K562 (cell line): ENCODE measurements around the gene ELK1. TPM values are rescaled to one million over a fixed set of nuclear protein-coding genes. Genes with fewer than 3 reads are reported as not detected.

Experiments
- ETS2 ChIP-seq: IDR thresholded peaks from 2 replicates; pipeline ENCODE4 v1.6.1; 2016; ENCODE audit warnings: borderline replicate concordance, missing genetic modification characterization, mild to moderate bottlenecking, moderate library complexity, missing compliant biosample characterization; ENCODE audit not compliant: poor library complexity, severe bottlenecking
- GATA2 ChIP-seq: sonication (generic); formaldehyde crosslinking; IDR thresholded peaks from 2 replicates; pipeline ENCODE4 v1.4.0; 2020; ENCODE audit warnings: mild to moderate bottlenecking, missing genetic modification reagents
- MEF2D ChIP-seq: conservative IDR thresholded peaks from 2 replicates; pipeline ENCODE4 v1.6.1; 2016; ENCODE audit warnings: low read depth, missing genetic modification characterization, missing compliant biosample characterization
- MEIS2 ChIP-seq: fragments of 450-650 bp; IDR thresholded peaks from 2 replicates; pipeline ENCODE4 v1.6.1; 2014; ENCODE audit warnings: mild to moderate bottlenecking; ENCODE audit not compliant: partially characterized antibody
- MTA1 ChIP-seq: fragments of 450-650 bp; IDR thresholded peaks from 2 replicates; pipeline ENCODE4 v1.6.1; 2017; ENCODE audit warnings: borderline replicate concordance
- TAF7 ChIP-seq: fragments of 450-650 bp; IDR thresholded peaks from 2 replicates; pipeline ENCODE4 v1.6.1; 2016; ENCODE audit warnings: missing genetic modification characterization, missing compliant biosample characterization
- TRIM28 ChIP-seq: fragments of 450-650 bp; IDR thresholded peaks from 2 replicates; pipeline ENCODE4 v1.6.1; 2017
- ZBTB17 ChIP-seq: fragments of 450-650 bp; formaldehyde crosslinking; IDR thresholded peaks from 2 replicates; pipeline ENCODE4 v1.4.0; 2020; ENCODE audit warnings: mild to moderate bottlenecking
- polyA plus RNA-seq, 8 experiments: library from polyadenylated mRNA; depleted of rRNA in 4 of 8; stranded (reverse) in 5 of 8; unstranded in 3 of 8; fragments of >200 nt; fragmentation: Nextera tagmentation in 2 of 8; fragmentation: Illumina TruSeq in 1 of 8; extraction: Ambion mirVana in 2 of 8; extraction: Trizol in 1 of 8; gene quantifications; 2 replicates each; pipeline versions ENCODE4 v1.2.1 to v1.2.3, GENCODE V29; 2011 to 2014; ENCODE audit warnings: inconsistent platforms in 1 of 8, missing spikeins in 1 of 8
- total RNA-seq, 7 experiments: library from RNA; depleted of rRNA in 6 of 7; stranded (reverse); fragments of >200 nt in 6 of 7; fragmentation: Illumina TruSeq in 2 of 7; extraction: Trizol in 2 of 7; gene quantifications; 2 replicates each; pipeline versions ENCODE4 v1.2.1 to v1.2.3, GENCODE V29; 2011 to 2021; ENCODE audit warnings: low replicate concordance in 1 of 7
- TF ChIP-seq, protein P1 (sequence below), 2 experiments: fragments of 450-650 bp; formaldehyde crosslinking in 1 of 2; IDR thresholded peaks; 2 replicates each; pipeline versions ENCODE4 v1.4.0 to v1.6.1; 2014 to 2020; ENCODE audit warnings: mild to moderate bottlenecking in 2 of 2, borderline replicate concordance in 1 of 2, low read depth in 1 of 2
- TF ChIP-seq, protein P2 (sequence below): sonication (generic); IDR thresholded peaks from 2 replicates; pipeline ENCODE4 v1.6.1; 2016
- TF ChIP-seq, protein P3 (sequence below): sonication (generic); formaldehyde crosslinking; IDR thresholded peaks from 2 replicates; pipeline ENCODE4 v1.4.0; 2020; ENCODE audit warnings: mild to moderate bottlenecking, missing genetic modification reagents
- TF ChIP-seq, protein P4 (sequence below), 2 experiments: IDR thresholded peaks; 2 replicates each; pipeline ENCODE4 v1.6.1; 2012; ENCODE audit warnings: improper control_type of control experiment in 2 of 2, low read depth in 2 of 2, low read length in 2 of 2, borderline replicate concordance in 1 of 2

ELK1 gene
- total and polyA plus RNA-seq, 9 of the 15 experiments (the other 6 are each of a cell fraction or from before 2014, with no cell fraction given): 4.4 to 74.9 (median 26.5) TPM

DNA sequence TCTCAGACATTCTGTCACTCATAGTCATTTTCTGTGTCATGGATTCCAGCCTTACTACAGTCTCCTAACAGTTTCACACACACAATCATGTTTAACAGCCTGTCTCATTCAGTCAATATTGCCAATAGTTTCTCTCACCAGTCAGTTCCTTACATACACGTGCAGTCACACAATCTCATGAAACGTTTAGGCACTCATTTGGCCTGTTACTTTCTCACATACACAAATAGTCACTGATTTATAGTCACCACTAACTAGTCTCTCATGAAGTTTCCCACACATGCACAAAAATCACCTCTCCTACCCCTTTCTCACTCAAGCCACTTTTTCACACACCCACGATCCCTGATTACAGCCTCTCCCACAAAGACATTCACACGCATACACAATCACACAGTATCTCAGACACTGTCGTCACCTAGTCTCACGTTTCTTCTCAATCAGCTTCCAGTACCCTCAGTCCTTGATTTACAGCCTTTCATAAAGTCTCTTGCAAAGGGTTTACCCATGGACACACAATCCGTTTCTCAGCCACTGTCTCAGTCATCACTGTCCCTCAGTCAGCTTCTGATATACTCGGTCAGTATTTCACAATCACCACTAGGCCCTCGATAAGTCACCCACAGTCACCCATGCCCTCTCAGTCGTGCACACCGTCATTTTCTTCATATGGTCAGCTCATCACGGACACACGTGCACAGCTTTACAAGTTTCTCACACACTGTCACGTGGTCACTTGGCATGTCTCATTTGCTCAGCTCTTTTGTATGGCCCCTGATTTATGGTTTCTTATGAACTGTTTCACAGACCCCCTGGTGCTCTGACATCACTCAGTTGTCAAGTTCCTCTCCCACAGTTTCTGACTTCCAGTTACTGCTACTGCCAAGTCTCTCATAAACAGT is 16.4 kb downstream of the ELK1 start (continued):
- TF ChIP-seq, protein P1, sequence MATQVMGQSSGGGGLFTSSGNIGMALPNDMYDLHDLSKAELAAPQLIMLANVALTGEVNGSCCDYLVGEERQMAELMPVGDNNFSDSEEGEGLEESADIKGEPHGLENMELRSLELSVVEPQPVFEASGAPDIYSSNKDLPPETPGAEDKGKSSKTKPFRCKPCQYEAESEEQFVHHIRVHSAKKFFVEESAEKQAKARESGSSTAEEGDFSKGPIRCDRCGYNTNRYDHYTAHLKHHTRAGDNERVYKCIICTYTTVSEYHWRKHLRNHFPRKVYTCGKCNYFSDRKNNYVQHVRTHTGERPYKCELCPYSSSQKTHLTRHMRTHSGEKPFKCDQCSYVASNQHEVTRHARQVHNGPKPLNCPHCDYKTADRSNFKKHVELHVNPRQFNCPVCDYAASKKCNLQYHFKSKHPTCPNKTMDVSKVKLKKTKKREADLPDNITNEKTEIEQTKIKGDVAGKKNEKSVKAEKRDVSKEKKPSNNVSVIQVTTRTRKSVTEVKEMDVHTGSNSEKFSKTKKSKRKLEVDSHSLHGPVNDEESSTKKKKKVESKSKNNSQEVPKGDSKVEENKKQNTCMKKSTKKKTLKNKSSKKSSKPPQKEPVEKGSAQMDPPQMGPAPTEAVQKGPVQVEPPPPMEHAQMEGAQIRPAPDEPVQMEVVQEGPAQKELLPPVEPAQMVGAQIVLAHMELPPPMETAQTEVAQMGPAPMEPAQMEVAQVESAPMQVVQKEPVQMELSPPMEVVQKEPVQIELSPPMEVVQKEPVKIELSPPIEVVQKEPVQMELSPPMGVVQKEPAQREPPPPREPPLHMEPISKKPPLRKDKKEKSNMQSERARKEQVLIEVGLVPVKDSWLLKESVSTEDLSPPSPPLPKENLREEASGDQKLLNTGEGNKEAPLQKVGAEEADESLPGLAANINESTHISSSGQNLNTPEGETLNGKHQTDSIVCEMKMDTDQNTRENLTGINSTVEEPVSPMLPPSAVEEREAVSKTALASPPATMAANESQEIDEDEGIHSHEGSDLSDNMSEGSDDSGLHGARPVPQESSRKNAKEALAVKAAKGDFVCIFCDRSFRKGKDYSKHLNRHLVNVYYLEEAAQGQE (IDR thresholded peaks at IDR 0.05; ENCODE audit: borderline replicate concordance): no peak
- TF ChIP-seq, protein P1 (CRISPR knock-in tag; IDR thresholded peaks at IDR 0.05; ENCODE audit: low read depth): no peak
- TF ChIP-seq ETS2 (tag) (no peak), TAF7 (tag) (no peak), GATA2 (CRISPR knock-in tag) (no peak), MEIS2 (peak; percentile 12), ZBTB17 (no peak), MTA1 (no peak), MEF2D (tag) (no peak), TRIM28 (no peak)
- TF ChIP-seq, protein P2, sequence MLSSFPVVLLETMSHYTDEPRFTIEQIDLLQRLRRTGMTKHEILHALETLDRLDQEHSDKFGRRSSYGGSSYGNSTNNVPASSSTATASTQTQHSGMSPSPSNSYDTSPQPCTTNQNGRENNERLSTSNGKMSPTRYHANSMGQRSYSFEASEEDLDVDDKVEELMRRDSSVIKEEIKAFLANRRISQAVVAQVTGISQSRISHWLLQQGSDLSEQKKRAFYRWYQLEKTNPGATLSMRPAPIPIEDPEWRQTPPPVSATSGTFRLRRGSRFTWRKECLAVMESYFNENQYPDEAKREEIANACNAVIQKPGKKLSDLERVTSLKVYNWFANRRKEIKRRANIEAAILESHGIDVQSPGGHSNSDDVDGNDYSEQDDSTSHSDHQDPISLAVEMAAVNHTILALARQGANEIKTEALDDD: peak; percentile 50; the same call in 1 of the 2 replicates
- TF ChIP-seq, protein P3, sequence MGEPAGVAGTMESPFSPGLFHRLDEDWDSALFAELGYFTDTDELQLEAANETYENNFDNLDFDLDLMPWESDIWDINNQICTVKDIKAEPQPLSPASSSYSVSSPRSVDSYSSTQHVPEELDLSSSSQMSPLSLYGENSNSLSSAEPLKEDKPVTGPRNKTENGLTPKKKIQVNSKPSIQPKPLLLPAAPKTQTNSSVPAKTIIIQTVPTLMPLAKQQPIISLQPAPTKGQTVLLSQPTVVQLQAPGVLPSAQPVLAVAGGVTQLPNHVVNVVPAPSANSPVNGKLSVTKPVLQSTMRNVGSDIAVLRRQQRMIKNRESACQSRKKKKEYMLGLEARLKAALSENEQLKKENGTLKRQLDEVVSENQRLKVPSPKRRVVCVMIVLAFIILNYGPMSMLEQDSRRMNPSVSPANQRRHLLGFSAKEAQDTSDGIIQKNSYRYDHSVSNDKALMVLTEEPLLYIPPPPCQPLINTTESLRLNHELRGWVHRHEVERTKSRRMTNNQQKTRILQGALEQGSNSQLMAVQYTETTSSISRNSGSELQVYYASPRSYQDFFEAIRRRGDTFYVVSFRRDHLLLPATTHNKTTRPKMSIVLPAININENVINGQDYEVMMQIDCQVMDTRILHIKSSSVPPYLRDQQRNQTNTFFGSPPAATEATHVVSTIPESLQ: no peak
- TF ChIP-seq, protein P4, sequence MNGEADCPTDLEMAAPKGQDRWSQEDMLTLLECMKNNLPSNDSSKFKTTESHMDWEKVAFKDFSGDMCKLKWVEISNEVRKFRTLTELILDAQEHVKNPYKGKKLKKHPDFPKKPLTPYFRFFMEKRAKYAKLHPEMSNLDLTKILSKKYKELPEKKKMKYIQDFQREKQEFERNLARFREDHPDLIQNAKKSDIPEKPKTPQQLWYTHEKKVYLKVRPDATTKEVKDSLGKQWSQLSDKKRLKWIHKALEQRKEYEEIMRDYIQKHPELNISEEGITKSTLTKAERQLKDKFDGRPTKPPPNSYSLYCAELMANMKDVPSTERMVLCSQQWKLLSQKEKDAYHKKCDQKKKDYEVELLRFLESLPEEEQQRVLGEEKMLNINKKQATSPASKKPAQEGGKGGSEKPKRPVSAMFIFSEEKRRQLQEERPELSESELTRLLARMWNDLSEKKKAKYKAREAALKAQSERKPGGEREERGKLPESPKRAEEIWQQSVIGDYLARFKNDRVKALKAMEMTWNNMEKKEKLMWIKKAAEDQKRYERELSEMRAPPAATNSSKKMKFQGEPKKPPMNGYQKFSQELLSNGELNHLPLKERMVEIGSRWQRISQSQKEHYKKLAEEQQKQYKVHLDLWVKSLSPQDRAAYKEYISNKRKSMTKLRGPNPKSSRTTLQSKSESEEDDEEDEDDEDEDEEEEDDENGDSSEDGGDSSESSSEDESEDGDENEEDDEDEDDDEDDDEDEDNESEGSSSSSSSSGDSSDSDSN (IDR thresholded peaks at IDR 0.05; ENCODE audit: borderline replicate concordance in 1 of 2, low read depth in 2 of 2, low read length in 2 of 2): no peak
